Hematopoietic multipotent progenitor cell (in vitro differentiated cells): Measurements from ENCODE around the gene ASB11. TPM values are rescaled to one million over a fixed set of nuclear protein-coding genes. Genes with fewer than 3 reads are reported as not detected.
A peak's percentile ranks its signal among the peaks of the same experiment; 100 is the strongest.

Experiments
- DNase-seq, 3 donors: peaks; one replicate each; pipeline ENCODE4 v3.0.0-alpha.2; 2011 to 2015; ENCODE audit warnings: low read depth in 2 of 3, low spot score in 2 of 3
- total RNA-seq: library from RNA; depleted of rRNA; stranded (reverse); fragments of >200 nt; gene quantifications from one replicate; pipeline ENCODE4 v1.2.3, GENCODE V29; 2012

The ASB11 gene, protein sequence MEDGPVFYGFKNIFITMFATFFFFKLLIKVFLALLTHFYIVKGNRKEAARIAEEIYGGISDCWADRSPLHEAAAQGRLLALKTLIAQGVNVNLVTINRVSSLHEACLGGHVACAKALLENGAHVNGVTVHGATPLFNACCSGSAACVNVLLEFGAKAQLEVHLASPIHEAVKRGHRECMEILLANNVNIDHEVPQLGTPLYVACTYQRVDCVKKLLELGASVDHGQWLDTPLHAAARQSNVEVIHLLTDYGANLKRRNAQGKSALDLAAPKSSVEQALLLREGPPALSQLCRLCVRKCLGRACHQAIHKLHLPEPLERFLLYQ
- under 0.01 TPM for total RNA-seq

DNA sequence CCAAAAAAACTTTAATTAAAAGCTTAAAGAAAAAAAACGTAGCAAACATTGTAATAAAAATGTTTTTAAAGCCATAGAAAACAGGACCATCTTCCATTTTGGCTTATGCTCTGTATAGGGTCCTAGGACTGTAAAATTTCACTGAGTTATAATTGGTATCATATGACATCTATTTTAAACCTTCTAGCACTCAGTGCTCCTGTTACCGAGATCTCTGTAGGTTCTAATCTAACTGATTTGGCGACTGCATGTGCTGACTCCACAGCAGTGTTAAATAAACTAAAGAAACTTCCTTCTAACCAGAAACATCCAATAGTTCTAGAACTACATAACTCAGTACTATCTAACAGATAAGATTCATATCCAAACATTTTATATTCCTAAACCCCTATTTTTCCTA, at the start of gene ASB11:
Gene ASB11 (minus strand): TSS at position 132 of the 400 bp plus-strand sequence. CDS start 35 bp downstream, at position 97.
- DNase-seq: no peak

DNA sequence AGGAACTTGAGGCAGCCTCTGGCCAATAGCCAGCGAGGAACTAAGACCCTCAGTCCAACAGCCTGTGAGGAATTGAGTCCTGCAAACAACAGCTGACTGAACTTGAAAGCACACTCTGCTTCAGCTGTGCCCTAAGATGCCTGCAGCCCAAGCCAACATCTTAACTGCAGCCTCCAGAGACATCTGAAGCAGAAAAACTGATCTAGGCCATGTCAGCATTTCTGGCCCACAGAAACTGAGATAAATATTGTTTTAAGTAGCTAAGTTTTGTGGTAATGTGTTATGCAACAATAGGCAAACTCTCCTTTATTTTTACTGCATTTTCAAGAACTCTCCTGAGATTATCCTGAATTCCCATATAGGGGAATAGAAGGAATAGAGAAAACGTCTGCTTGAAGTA, 44.3 kb upstream of the ASB11 start:
- DNase-seq: no peak

- no peak for DNase-seq
Observed at GRCh38 chrX:15358533-15358932, 43.1 kb upstream of the ASB11 start.

- no peak for DNase-seq
Observed at GRCh38 chrX:15356444-15356843, 41.0 kb upstream of the ASB11 start.

- peak in 1 of 3 donors; percentile 36 for DNase-seq
Observed at GRCh38 chrX:15350329-15350996, 35.0 kb upstream of the ASB11 start.

GRCh38 chrX:15349046-15349445, 33.6 kb upstream of the ASB11 start:
- peak in 2 of 3 donors; percentile 47 to 80 for DNase-seq

DNA sequence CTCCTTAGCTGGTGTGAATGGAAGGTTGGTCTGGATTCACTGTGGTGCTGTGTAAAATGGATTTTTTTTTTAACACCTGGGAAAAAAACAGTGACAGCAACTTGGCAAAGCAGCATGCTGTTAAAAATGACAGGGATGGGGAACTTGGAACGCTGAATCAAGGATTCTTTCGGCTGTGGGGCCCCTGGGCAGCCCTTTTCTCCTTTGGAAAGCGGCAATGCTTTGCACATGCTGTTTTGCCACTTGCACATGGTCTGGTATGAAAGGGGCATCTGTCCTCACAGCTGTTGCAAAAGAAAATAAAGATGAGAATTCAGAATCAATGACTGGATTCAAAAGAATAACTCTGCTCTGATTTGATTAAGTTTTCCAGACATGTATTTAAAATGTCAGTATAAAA, 30.5 kb upstream of the ASB11 start:
- no peak for DNase-seq

DNA sequence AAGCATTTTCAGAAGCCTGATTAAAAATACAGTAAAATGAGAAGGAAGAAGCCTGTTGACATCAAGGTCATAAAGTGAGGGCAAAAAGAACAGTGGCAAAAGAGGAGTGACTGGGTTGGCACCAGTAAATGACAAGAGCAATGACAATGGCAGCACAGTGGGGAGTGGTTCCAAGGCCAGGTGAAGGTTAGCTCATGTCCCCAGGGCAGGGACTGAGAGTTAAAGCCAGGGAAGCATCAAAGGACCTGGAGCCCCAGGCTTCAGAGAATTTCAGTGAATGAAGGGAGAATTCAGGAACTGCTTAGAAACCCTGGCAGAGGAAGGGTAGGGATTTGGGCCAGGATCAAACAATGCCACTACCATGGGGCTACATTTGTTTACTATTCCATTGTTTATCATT, 28.7 kb upstream of the ASB11 start:
- no peak for DNase-seq

DNA sequence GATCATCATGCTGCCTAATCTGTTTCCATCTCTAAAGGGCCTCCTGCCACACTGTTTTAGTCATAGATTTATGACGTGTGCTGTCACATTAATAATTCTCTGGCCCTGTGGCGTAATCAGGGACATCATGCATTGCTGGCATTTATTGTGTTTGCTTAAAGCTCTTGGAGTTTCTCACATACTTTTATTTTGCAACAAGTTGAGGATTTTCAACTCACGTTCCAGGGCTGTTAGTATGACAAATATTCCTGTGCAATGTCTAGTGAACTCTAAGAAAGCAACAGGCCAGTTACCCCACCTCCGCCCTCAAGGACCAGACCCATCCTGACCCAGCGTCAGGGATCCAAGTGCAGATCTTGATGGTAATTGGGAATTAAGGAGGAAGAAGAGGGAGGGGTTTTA, 27.6 kb upstream of the ASB11 start:
- DNase-seq: no peak

- DNase-seq: no peak
Observed at GRCh38 chrX:15340867-15341266, 25.4 kb upstream of the ASB11 start.

DNA sequence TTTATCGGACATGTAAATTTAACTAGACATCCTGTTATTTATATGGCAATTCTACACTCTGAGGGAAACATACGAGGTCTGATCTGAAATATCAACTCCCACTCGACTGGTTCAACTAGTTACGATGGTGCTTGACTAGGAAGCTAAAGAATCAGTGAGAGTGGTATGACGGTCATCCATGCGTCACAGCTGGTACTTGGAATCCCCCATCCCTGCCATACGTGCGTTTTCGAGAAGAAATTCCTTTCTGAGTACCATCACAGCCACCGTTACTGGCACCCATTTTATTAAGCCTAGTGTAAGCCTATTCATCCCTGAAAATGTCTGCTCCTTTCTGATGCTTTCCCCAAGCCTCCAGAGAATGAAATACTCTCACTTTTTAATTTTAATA, 20.6 kb upstream of the ASB11 start:
- peak; percentile 36 to 59 (median 47) for DNase-seq

DNA sequence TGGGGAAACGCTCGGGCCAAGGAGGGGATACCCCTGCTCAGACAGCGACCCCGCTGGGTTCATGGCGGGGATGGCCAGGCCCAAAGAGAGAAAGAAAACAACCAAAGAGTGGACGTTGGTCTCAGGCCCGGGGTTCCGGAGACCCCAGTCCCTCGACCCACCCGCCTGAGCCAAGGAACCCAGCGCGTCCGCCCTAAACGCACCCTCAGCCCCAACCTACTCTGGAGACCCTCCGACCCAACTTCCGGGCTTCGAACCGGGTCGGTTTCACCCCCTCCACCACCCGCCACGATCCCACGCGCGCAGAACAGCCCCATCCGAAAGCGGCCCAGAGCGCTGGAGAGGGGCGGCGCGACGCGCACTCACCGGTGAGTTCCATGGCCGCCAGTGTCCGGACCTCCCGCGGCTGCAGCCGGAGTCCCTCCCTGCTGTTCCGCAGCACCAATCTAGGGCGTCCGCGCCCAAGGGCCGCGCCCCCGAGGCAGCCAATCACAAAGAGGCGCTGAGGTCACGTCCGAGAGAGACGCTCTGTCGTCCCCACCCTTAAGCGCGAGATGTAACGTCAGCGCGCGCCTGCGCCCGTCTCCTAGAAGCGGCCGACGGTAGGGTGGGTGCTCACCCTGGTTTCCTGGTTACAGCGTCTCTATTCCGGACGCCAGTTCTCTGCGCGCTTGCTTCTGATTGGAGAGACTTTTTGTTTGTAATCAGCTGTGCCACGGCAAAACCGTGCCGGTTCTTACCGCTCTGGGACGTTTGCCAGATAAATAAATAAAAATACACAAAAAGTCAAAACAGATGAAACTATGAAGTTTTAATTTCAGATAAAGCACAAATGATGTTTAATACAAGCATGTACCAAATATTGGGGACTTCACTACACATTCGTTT, 19.9 kb upstream of the ASB11 start, which contains the start of gene PIGA:
Gene PIGA (minus strand): TSS at position 389 of the 888 bp plus-strand sequence. CDS start 3,593 bp downstream, outside the sequence.
- DNase-seq: peak; percentile 70 to 97 (median 94)

- peak in 1 of 3 donors; percentile 15 for DNase-seq
Observed at GRCh38 chrX:15334561-15334960, 19.1 kb upstream of the ASB11 start.

GRCh38 chrX:15328821-15329220, 13.4 kb upstream of the ASB11 start:
- no peak for DNase-seq

DNA sequence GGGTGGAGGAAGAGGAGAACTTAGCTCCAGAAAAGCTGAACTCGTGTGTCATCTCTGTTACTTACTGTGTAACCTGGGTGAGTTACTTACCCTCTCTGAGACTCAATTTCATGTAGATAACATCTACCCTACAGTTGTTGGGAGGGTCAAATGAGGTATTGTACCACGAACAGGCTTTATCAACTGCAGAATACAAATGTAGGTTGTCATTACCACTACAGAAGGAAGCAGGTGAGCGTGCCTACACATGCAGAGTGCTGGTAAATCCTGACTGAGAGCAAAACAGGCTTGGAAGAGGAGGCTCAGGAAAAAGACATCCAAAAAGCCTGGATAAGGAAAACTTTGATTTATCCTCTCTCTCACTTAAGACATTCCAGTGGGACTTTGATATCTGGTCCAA, 12.7 kb upstream of the ASB11 start:
- DNase-seq: no peak

DNA sequence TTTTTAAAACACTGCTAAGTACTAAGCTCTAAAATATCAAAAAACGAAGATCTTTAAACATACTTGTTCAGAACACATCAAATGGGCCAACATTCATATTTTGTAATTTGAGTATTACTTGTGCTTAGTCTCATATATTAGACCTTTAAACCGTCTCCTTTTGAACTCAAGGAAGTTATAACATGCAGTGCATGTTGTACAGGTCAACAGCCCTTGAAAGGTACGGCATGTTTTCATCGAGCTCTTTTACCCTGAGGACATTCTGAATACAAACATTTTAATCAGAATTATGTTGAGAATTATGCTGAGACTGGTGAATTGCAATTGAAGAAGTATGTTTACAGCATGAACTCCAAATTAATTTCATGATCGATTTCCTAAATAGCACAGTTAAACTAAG, 7.0 kb upstream of the ASB11 start:
- DNase-seq: no peak

- DNase-seq: no peak
Observed at GRCh38 chrX:15322072-15322471, 6.6 kb upstream of the ASB11 start.

- DNase-seq: peak in 1 of 3 donors; percentile 45
Observed at GRCh38 chrX:15321447-15321846, 6.0 kb upstream of the ASB11 start.

DNA sequence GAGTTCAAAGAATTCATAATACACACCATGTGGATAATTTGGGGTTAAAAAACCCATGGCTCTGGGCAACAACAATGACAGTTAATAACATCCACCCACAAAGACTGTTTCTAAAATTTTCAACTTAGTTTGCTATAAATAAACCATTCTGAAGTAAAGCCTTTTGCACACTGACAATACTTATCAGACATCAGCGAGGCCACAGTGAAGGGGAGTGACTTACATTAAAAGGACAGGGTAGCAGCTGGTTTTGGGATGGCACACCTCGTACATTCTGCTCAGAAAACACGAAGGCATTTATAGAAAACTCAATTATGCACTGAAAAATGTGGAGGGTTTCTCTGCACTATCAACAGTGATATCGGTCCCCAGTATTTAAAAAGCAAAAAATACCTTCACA, 4.9 kb upstream of the ASB11 start:
- no peak for DNase-seq

GRCh38 chrX:15319075-15319474, 3.6 kb upstream of the ASB11 start:
- DNase-seq: no peak

DNA sequence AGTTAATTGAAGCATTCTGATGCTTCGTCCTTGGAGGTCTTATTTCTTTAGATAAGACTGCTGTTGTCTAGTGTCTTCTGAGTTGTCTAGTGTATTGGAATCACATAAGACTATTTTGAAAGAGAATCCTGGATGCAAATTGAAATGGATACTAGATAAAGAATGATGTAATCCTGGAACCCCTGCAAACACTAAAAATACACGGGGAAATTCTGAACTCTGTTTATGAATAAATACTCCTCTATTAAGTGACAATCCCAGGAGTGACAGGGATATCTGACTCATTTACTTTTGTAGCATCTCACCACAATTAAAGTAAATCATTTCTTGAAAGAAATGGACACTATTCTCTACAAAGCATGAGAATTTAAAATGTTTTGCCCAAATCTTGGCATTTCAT, 968 bp downstream of the ASB11 start:
- no peak for DNase-seq
